Activated CD8-positive, alpha-beta T cell treated with anti-CD3 and anti-CD28 coated beads for 36 hours (primary cell): ENCODE data around the gene FASTK. TPM values are rescaled to one million over a fixed set of nuclear protein-coding genes. Genes with fewer than 3 reads are reported as not detected.

ENCODE experiments used
- ATAC-seq: fragments of 200-7000 bp; cut with Tn5 transposase; one replicate; pipeline ENCODE4 v1.10.0; 2021; ENCODE audit warnings: mild to moderate bottlenecking, moderate library complexity
- CTCF ChIA-PET: fragments of 350-600 bp; sonication (Branson Sonifier 250); formaldehyde crosslinking; loops from one replicate; lab custom pipeline; 2021; ENCODE audit warnings: antibody characterized with exemption; lab: Charles Lee
- POLR2A ChIA-PET: fragments of 350-600 bp; sonication (Branson Sonifier 250); formaldehyde crosslinking; loops from one replicate; lab custom pipeline; 2021; ENCODE audit warnings: antibody characterized with exemption; lab: Charles Lee
- DNase-seq: peaks from one replicate; pipeline ENCODE4 v3.0.0-alpha.2; 2020
- H3K27ac Mint-ChIP-seq: one replicate; pipeline ENCODE4 v1.8.0; 2021; ENCODE audit warnings: mild to moderate bottlenecking, mixed read lengths
- H3K27me3 Mint-ChIP-seq: one replicate; pipeline ENCODE4 v1.8.0; 2021; ENCODE audit warnings: mixed read lengths
- H3K36me3 Mint-ChIP-seq: one replicate; pipeline ENCODE4 v1.8.0; 2021; ENCODE audit warnings: low read depth, mixed read lengths
- H3K4me1 Mint-ChIP-seq: one replicate; pipeline ENCODE4 v1.8.0; 2021; ENCODE audit warnings: low read depth, mixed read lengths
- H3K4me3 Mint-ChIP-seq: one replicate; pipeline ENCODE4 v1.8.0; 2021; ENCODE audit warnings: mild to moderate bottlenecking, moderate library complexity, mixed read lengths
- H3K9me3 Mint-ChIP-seq: one replicate; pipeline ENCODE4 v1.8.0; 2021; ENCODE audit warnings: mixed read lengths
- intact Hi-C: fragments of 100-400 bp; cut with micrococcal nuclease; formaldehyde crosslinking; loops from one replicate; pipeline ENCODE4 v1.10.0; 2022
- total RNA-seq, 2 experiments: library from RNA; stranded (reverse); gene quantifications; one replicate each; pipeline ENCODE4 v1.2.3, GENCODE V29; 2021
- TF ChIP-seq, protein P1 (sequence below): fragments of 200-600 bp; IDR thresholded peaks from one replicate; pipeline ENCODE4 v1.8.0; 2022; ENCODE audit warnings: antibody characterized with exemption, mild to moderate bottlenecking

The FASTK gene
- total RNA-seq, 2 experiments from 2014 or later, result 54.0 to 59.4 TPM

DNA sequence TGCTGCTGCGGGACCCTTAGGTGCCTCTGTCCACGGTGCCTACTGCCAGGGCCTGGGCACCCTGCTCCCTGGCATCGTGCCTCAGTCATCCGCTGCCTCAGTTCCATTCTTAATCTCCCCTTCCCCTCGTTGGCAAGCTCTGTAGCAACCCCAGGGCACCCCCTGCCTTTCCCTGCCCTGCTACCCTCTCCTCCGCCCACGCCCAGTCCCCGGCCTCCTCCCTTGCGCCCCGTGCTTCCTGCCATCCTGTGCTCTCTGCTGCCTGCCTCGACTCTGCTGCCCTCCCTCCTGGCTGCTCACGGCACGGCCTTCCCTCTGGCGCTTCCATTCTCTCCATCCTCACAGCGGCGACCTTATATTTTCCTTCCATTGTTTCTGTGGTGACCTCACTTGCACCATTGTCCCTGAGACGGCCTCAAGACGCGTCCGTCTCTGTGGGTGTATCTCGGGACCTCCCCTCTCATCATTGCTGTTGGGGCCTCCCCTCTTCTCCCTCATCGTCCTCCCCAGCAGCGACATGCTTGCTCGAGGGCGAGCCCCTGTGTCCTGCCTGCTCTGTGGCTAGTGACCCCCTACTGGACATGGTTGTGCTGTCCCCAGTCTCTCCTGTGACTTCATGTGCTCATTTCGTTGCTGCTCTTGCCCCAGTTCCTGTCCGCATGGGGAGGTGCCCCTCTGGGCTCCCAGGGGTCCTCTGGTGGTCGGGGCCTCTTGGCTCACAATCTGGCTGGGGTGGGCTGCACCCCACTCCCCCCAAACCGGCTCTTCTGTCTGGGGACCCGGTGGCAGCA is 41.0 kb upstream of the FASTK start:
- Mint-ChIP-seq H3K4me3 (no peak overlapping the region), H3K27me3 (no peaks in the 10 kb centered on the region), H3K27ac (no peak overlapping the region), H3K4me1 (peaks cover 7% of the 10 kb centered on the region), H3K36me3 (peaks cover 5% of the 10 kb centered on the region), H3K9me3 (no peaks in the 10 kb centered on the region)
- ATAC-seq, result no peak
- TF ChIP-seq, protein P1, sequence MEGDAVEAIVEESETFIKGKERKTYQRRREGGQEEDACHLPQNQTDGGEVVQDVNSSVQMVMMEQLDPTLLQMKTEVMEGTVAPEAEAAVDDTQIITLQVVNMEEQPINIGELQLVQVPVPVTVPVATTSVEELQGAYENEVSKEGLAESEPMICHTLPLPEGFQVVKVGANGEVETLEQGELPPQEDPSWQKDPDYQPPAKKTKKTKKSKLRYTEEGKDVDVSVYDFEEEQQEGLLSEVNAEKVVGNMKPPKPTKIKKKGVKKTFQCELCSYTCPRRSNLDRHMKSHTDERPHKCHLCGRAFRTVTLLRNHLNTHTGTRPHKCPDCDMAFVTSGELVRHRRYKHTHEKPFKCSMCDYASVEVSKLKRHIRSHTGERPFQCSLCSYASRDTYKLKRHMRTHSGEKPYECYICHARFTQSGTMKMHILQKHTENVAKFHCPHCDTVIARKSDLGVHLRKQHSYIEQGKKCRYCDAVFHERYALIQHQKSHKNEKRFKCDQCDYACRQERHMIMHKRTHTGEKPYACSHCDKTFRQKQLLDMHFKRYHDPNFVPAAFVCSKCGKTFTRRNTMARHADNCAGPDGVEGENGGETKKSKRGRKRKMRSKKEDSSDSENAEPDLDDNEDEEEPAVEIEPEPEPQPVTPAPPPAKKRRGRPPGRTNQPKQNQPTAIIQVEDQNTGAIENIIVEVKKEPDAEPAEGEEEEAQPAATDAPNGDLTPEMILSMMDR, result no peak
- ChIA-PET CTCF (interaction anchor here (0.9 to 1.5 kb wide), 2 partner anchors 11 to 126 kb away, joined by 3 read pairs; no protein-coding TSS in a partner anchor), POLR2A (no interaction called here)
- intact Hi-C loops, result no loop called here
- DNase-seq, result no peak

DNA sequence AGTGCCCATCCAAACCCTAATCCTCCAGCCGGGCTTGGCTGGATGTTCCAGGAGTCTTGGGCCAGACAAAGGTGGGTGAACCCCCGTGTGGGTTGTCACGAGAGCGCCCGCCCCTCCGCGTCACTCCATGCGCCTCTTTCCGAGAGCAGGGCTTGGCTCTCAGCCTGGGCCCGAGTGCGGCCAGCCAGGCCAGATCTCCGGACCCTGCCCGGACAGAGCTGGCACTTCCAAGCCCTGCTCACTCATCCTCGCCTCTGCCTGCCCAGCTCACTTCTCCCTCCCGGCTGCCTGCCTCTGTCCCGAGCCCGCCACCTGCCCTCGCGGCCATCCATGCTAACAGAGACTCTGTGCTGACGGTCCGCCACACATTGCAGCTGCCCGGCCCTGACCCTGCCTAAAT is 40.3 kb upstream of the FASTK start:
- Mint-ChIP-seq H3K9me3 (no peaks in the 10 kb centered on the region), H3K4me1 (peaks cover 8% of the 10 kb centered on the region), H3K4me3 (no peak overlapping the region), H3K27ac (no peak overlapping the region), H3K27me3 (peaks cover under 1% of the 10 kb centered on the region), H3K36me3 (peaks cover 5% of the 10 kb centered on the region)
- intact Hi-C loops, result no loop called here
- TF ChIP-seq, protein P1, result no peak
- ChIA-PET CTCF (interaction anchor here (0.7 to 1.5 kb wide), 3 partner anchors 10 to 126 kb away, joined by 3 read pairs; no protein-coding TSS in a partner anchor), POLR2A (no interaction called here)
- DNase-seq (no peak), ATAC-seq (no peak)

GRCh38 chr7:151119902-151120301 is 39.3 kb upstream of the FASTK start:
- CTCF ChIA-PET, result interaction anchor here (1.1 to 1.5 kb wide), 3 partner anchors 9 to 242 kb away, joined by 3 read pairs; no protein-coding TSS in a partner anchor
- intact Hi-C loops, result loop anchor here (10.0 kb wide), 1 partner anchor 185 kb away; no protein-coding TSS in a partner anchor
- TF ChIP-seq, protein P1, result no peak
- H3K27ac Mint-ChIP-seq, result no peak overlapping the region
- H3K4me1 Mint-ChIP-seq, result peaks cover 11% of the 10 kb centered on the region
- DNase-seq (no peak), ATAC-seq (no peak)
- POLR2A ChIA-PET, result interaction anchor here (1.0 kb wide), 1 partner anchor 48 kb away, joined by 3 read pairs; no protein-coding TSS in a partner anchor
- no peaks in the 10 kb centered on the region for H3K9me3 Mint-ChIP-seq
- no peak overlapping the region for H3K4me3 Mint-ChIP-seq
- H3K36me3 Mint-ChIP-seq, result peaks cover 5% of the 10 kb centered on the region
- peaks cover 4% of the 10 kb centered on the region for H3K27me3 Mint-ChIP-seq

DNA sequence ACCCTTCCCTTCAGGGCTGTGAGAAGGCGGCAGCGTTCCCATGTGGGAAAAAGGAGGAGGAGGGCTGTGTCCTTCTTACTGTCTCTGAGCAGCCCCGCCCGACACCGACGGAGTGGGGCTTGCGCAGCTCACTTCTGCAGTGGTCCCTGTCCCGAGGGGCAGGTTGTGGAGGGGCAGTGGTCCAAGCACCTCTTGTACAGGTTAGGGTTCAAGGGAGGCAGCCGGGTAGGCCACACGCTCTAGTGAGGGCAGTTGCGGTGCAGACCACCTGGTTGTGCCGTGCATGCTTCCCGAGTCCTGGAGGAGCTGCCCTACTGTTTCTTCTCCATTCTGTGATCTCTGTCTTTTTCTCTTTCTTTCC is 38.4 kb upstream of the FASTK start:
- H3K4me3 Mint-ChIP-seq, result no peak overlapping the region
- intact Hi-C loops, result loop anchor here (10.0 kb wide), 1 partner anchor 186 kb away; no protein-coding TSS in a partner anchor
- no peaks in the 10 kb centered on the region for H3K9me3 Mint-ChIP-seq
- TF ChIP-seq, protein P1, result no peak
- no peak for DNase-seq
- peaks cover 4% of the 10 kb centered on the region for H3K27me3 Mint-ChIP-seq
- ChIA-PET CTCF (interaction anchor here (1.2 kb wide), 1 partner anchor 9 kb away, joined by 3 read pairs; no protein-coding TSS in a partner anchor), POLR2A (interaction anchor here (1.0 kb wide), 1 partner anchor 49 kb away, joined by 3 read pairs; no protein-coding TSS in a partner anchor)
- H3K27ac Mint-ChIP-seq, result no peak overlapping the region
- peaks cover 11% of the 10 kb centered on the region for H3K4me1 Mint-ChIP-seq
- ATAC-seq, result no peak
- H3K36me3 Mint-ChIP-seq, result peaks cover 4% of the 10 kb centered on the region
